MCF 10A (cell line): ENCODE results near the gene RORB. TPM values are rescaled to one million over a fixed set of nuclear protein-coding genes. Genes with fewer than 3 reads are reported as not detected.

Experiments
- Bru-seq: library from RNA; stranded (reverse); fragments of 400-500 nt; gene quantifications from one replicate; lab custom pipeline; 2021; lab: Mats Ljungman, UMichigan
- BruChase-seq, 2 experiments: library from RNA; stranded (reverse); fragments of 400-500 nt; gene quantifications; one replicate each; lab custom pipeline; 2021; lab: Mats Ljungman, UMichigan
- BruUV-seq: library from RNA; stranded (reverse); fragments of 400-500 nt; replicated peaks from 2 replicates; lab custom pipeline; 2021; lab: Mats Ljungman, UMichigan
- CTCF ChIA-PET: fragments of 300-600 bp; sonication (Branson Sonifier 250); formaldehyde crosslinking; extraction: SDS; loops from one replicate; lab custom pipeline; 2021; ENCODE audit warnings: antibody characterized with exemption, inconsistent platforms; lab: Yijun Ruan, JAX
- POLR2A ChIA-PET: fragments of 300-600, 350-650 bp; sonication (Branson Sonifier 250); formaldehyde crosslinking; extraction: SDS; loops from one replicate; lab custom pipeline; 2020; ENCODE audit warnings: antibody characterized with exemption, inconsistent platforms; lab: Yijun Ruan, JAX
- DNase-seq: peaks from one replicate; pipeline ENCODE4 v3.0.0-alpha.2; 2018; ENCODE audit not compliant: unreplicated experiment
- H3K27ac Mint-ChIP-seq: one replicate; pipeline ENCODE4 v1.8.0; 2022; ENCODE audit warnings: mild to moderate bottlenecking, low read depth, mixed read lengths; ENCODE audit not compliant: unreplicated experiment
- H3K27me3 Mint-ChIP-seq: one replicate; pipeline ENCODE4 v1.8.0; 2022; ENCODE audit warnings: mixed read lengths; ENCODE audit not compliant: insufficient read depth, unreplicated experiment
- H3K36me3 Mint-ChIP-seq: one replicate; pipeline ENCODE4 v1.8.0; 2022; ENCODE audit warnings: mild to moderate bottlenecking, moderate library complexity, mixed read lengths; ENCODE audit not compliant: insufficient read depth, unreplicated experiment
- H3K4me1 Mint-ChIP-seq: one replicate; pipeline ENCODE4 v1.8.0; 2022; ENCODE audit warnings: mixed read lengths; ENCODE audit not compliant: insufficient read depth, unreplicated experiment
- H3K4me3 Mint-ChIP-seq: one replicate; pipeline ENCODE4 v1.8.0; 2022; ENCODE audit warnings: mild to moderate bottlenecking, moderate library complexity, mixed read lengths; ENCODE audit not compliant: unreplicated experiment
- H3K9me3 Mint-ChIP-seq: one replicate; pipeline ENCODE4 v1.8.0; 2022; ENCODE audit warnings: mixed read lengths; ENCODE audit not compliant: unreplicated experiment
- CTCF ChIP-seq: fragments of 200-600 bp; IDR thresholded peaks from one replicate; pipeline ENCODE4 v1.8.0; 2022; ENCODE audit warnings: antibody characterized with exemption, mild to moderate bottlenecking; ENCODE audit not compliant: unreplicated experiment
- intact Hi-C: fragments of 100-400 bp; cut with micrococcal nuclease; formaldehyde crosslinking; loops from 2 replicates; pipeline ENCODE4 v1.14.1; 2022
- long read RNA-seq: library from polyadenylated mRNA; stranded (forward); transcript quantifications from one replicate; pipeline ENCODE4 v2.0.0, GENCODE V29; 2022
- total RNA-seq: library from RNA; stranded (reverse); gene quantifications from 2 replicates; pipeline ENCODE4 v1.2.3, GENCODE V29; 2022

RORB gene
- total RNA-seq: not detected in 2 replicates
- Bru-seq, nascent RNA: percentile 8 among the genes with signal in this experiment
- BruChase-seq, experiment 1, labeled RNA remaining after a 6-hour chase: percentile 7 among the genes with signal in this experiment
- percentile 3 among the genes with signal in this experiment for BruChase-seq, experiment 2, labeled RNA remaining after a 2-hour chase
- long read RNA-seq: 0 reads

DNA sequence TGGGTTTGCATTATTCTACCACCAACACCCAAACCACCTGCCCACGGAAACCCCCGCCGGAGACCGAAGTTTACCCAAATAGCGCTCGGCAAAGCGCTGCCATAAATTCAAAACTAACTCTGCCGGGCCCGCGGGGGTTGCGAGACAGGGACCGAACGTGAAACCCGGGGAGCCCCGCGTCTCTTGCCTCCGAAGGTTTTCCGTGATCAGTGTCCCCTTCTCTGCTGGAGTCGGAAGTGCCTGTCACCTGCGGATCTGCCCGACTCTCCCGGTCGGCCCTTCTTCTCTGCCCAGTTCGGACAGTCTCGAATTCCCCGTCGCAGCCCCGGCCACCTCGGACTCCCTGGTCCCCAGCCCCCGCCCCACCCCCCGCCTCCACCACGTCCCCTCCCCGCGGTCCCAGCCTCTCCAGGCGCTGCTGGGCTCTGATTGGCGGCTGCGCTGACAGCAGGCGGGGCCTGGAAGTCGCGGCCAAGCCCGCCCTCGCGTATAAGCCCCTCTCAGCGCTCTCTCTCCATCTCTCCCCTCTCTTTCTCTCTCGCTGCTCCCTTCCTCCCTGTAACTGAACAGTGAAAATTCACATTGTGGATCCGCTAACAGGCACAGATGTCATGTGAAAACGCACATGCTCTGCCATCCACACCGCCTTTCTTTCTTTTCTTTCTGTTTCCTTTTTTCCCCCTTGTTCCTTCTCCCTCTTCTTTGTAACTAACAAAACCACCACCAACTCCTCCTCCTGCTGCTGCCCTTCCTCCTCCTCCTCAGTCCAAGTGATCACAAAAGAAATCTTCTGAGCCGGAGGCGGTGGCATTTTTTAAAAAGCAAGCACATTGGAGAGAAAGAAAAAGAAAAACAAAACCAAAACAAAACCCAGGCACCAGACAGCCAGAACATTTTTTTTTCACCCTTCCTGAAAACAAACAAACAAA, at the start of gene RORB:
RORB (plus strand) TSS at position 517 of the 929 bp plus-strand sequence. CDS start 642 bp downstream, outside the sequence.
- ChIA-PET POLR2A (no interaction called here), CTCF (interaction anchor here (0.7 kb wide), 2 partner anchors 13 to 793 kb away, joined by 3 read pairs; no protein-coding TSS in a partner anchor)
- intact Hi-C loops: no loop called here
- H3K4me1 Mint-ChIP-seq: peaks cover 11% of the 10 kb centered on the region
- no peaks in the 10 kb centered on the region for H3K36me3 Mint-ChIP-seq
- peak within 1 kb of the TSS; percentile 68 for H3K4me3 Mint-ChIP-seq
- H3K27ac Mint-ChIP-seq: no peak within 1 kb of the TSS
- peaks cover 58% of the 10 kb centered on the region for H3K27me3 Mint-ChIP-seq
- no TSS peak for BruUV-seq
- TF ChIP-seq CTCF: no peak
- DNase-seq: no peak
- H3K9me3 Mint-ChIP-seq: no peaks in the 10 kb centered on the region

- Mint-ChIP-seq H3K4me3 (no peak overlapping the region), H3K9me3 (peaks cover 10% of the 10 kb centered on the region)
- CTCF ChIA-PET: no interaction called here
These were observed 49.5 kb upstream of the RORB start for GRCh38 chr9:74447451-74448193.

GRCh38 chr9:74449060-74449459, 48.1 kb upstream of the RORB start:
- TF ChIP-seq CTCF: no peak
- Mint-ChIP-seq H3K27ac (no peak overlapping the region), H3K36me3 (no peaks in the 10 kb centered on the region), H3K9me3 (peaks cover 10% of the 10 kb centered on the region), H3K4me1 (no peaks in the 10 kb centered on the region), H3K4me3 (no peak overlapping the region), H3K27me3 (no peaks in the 10 kb centered on the region)
- CTCF ChIA-PET: interaction anchor here (0.5 to 0.6 kb wide), 2 partner anchors 1332 to 1547 kb away, joined by 3 to 4 read pairs; no protein-coding TSS in a partner anchor
- no TSS peak for BruUV-seq
- intact Hi-C loops: no loop called here
- no peak for DNase-seq
- POLR2A ChIA-PET: no interaction called here

More at GRCh38 chr9:74447451-74448193, 49.5 kb upstream of the RORB start:
- POLR2A ChIA-PET: no interaction called here
- intact Hi-C loops: no loop called here
- H3K36me3 Mint-ChIP-seq: no peaks in the 10 kb centered on the region
- DNase-seq: no peak
- H3K27me3 Mint-ChIP-seq: no peaks in the 10 kb centered on the region
- no peak overlapping the region for H3K27ac Mint-ChIP-seq
- H3K4me1 Mint-ChIP-seq: no peaks in the 10 kb centered on the region
- BruUV-seq: no TSS peak
- no peak for TF ChIP-seq CTCF
